AG04450 (cell line): Measurements from ENCODE around the gene ZNF490. TPM values are rescaled to one million over a fixed set of nuclear protein-coding genes. Genes with fewer than 3 reads are reported as not detected.
A peak's percentile ranks its signal among the peaks of the same experiment; 100 is the strongest.
"Not testable (repeated sequence)": the region's sequence is repeated elsewhere in the genome, so short reads cannot be mapped to it uniquely, and the experiment has no call there.

ENCODE experiments used
- CTCF ChIA-PET: fragments of 300-600, 350-600 bp; formaldehyde crosslinking; extraction: SDS; loops from one replicate; lab custom pipeline; 2022; ENCODE audit warnings: antibody characterized with exemption, inconsistent platforms; lab: Charles Lee
- POLR2A ChIA-PET: fragments of 350-600 bp; formaldehyde crosslinking; extraction: SDS; loops from one replicate; lab custom pipeline; 2021; ENCODE audit warnings: antibody characterized with exemption, inconsistent platforms; lab: Yijun Ruan, JAX
- DNase-seq: peaks from one replicate; pipeline ENCODE4 v3.0.0-alpha.2; 2011; ENCODE audit warnings: low read depth, low spot score
- H3K27ac ChIP-seq: one replicate; pipeline ENCODE4 v1.5.1; 2012; ENCODE audit warnings: low read depth, low read length, control low read depth
- H3K27me3 ChIP-seq: one replicate; pipeline ENCODE4 v1.6.0; 2012; ENCODE audit warnings: low read length; ENCODE audit not compliant: control insufficient read depth, insufficient read depth
- H3K4me3 ChIP-seq: 2 replicates; pipeline ENCODE4 v1.5.1; 2011; ENCODE audit warnings: mild to moderate bottlenecking, low read depth, low read length, control low read depth
- H3K9me3 ChIP-seq: 2 replicates; pipeline ENCODE4 v1.5.1; 2012; ENCODE audit warnings: low read length; ENCODE audit not compliant: control insufficient read depth, insufficient read depth
- polyA plus RNA-seq: library from polyadenylated mRNA; depleted of rRNA; stranded (reverse); fragments of >200 nt; gene quantifications from 2 replicates; pipeline ENCODE4 v1.2.3, GENCODE V29; 2011
- TF ChIP-seq, protein P1 (sequence below): IDR thresholded peaks from 2 replicates; pipeline ENCODE4 v1.5.1; 2011; ENCODE audit warnings: low read depth, low read length, control low read depth, inconsistent platforms

The ZNF490 gene
- polyA plus RNA-seq, 1 experiment, result 4.3 TPM

DNA sequence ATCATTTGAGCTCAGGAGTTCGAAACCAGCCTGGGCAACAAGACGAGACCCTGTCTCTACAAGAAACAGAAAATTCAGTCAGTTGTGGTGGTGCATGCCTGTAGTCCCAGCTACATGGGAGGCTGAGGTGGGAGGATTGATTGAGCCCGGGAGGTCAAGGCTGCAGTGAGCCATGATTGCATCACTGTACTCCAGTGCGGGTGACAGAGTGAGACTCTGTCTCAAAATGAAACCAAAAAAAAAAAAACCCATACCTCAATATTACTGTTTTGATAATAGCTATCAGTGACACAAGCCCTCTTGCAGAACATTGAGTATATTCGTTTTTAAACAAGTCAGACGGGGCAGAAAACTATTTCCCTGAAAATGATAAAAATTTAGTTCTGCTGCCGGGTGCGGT, 16.3 kb upstream of the ZNF490 start:
- peaks cover 79% of the 10 kb centered on the region for H3K9me3 ChIP-seq
- H3K27ac ChIP-seq, result no peak overlapping the region
- POLR2A ChIA-PET, result no interaction called here
- no peak overlapping the region for H3K4me3 ChIP-seq
- no peak for DNase-seq
- H3K27me3 ChIP-seq, result no peaks in the 10 kb centered on the region
- TF ChIP-seq, protein P1, sequence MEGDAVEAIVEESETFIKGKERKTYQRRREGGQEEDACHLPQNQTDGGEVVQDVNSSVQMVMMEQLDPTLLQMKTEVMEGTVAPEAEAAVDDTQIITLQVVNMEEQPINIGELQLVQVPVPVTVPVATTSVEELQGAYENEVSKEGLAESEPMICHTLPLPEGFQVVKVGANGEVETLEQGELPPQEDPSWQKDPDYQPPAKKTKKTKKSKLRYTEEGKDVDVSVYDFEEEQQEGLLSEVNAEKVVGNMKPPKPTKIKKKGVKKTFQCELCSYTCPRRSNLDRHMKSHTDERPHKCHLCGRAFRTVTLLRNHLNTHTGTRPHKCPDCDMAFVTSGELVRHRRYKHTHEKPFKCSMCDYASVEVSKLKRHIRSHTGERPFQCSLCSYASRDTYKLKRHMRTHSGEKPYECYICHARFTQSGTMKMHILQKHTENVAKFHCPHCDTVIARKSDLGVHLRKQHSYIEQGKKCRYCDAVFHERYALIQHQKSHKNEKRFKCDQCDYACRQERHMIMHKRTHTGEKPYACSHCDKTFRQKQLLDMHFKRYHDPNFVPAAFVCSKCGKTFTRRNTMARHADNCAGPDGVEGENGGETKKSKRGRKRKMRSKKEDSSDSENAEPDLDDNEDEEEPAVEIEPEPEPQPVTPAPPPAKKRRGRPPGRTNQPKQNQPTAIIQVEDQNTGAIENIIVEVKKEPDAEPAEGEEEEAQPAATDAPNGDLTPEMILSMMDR, result no peak
- CTCF ChIA-PET, result interaction anchor here (0.5 to 1.1 kb wide), 3 partner anchors 13 to 566 kb away, joined by 3 to 4 read pairs (median 4); no protein-coding TSS in a partner anchor

DNA sequence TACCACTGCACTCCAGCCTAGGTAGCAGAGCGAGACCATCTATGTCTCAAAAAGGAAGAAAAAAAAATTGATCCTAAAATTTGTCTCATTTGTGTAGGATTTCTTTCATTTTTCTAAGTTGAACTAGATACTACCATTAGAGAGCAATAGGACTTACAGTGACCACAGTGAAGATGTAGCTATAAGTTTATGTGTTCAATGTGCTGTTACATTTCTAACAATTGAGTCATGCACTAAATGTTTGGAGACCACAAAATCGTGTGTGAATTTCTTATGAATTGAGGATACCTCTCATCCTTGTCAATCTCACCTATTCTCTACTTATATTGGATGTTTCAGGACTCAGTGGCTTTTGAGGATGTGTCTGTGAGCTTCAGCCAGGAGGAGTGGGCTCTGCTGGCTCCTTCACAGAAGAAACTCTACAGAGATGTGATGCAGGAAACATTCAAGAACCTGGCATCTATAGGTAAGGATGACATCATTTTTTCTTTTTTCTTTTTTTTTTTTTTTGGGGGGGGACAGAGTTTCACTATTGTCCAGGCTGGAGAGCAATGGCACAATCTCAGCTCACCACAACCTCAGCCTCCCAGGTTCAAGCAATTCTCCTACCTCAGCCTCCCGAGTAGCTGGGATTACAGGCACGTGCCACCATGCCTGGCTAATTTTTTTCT, 12.9 kb upstream of the ZNF490 start:
- Histone ChIP-seq H3K9me3 (peaks cover 83% of the 10 kb centered on the region), H3K27me3 (no peaks in the 10 kb centered on the region), H3K4me3 (no peak overlapping the region), H3K27ac (no peak overlapping the region)
- POLR2A ChIA-PET, result interaction anchor here (0.5 kb wide), 1 partner anchor 12 kb away, joined by 3 read pairs; no protein-coding TSS in a partner anchor
- CTCF ChIA-PET, result interaction anchor here (0.6 to 1.7 kb wide), 2 partner anchors 17 to 24 kb away, joined by 4 to 8 read pairs; no protein-coding TSS in a partner anchor
- TF ChIP-seq, protein P1, result no peak
- DNase-seq, result no peak

DNA sequence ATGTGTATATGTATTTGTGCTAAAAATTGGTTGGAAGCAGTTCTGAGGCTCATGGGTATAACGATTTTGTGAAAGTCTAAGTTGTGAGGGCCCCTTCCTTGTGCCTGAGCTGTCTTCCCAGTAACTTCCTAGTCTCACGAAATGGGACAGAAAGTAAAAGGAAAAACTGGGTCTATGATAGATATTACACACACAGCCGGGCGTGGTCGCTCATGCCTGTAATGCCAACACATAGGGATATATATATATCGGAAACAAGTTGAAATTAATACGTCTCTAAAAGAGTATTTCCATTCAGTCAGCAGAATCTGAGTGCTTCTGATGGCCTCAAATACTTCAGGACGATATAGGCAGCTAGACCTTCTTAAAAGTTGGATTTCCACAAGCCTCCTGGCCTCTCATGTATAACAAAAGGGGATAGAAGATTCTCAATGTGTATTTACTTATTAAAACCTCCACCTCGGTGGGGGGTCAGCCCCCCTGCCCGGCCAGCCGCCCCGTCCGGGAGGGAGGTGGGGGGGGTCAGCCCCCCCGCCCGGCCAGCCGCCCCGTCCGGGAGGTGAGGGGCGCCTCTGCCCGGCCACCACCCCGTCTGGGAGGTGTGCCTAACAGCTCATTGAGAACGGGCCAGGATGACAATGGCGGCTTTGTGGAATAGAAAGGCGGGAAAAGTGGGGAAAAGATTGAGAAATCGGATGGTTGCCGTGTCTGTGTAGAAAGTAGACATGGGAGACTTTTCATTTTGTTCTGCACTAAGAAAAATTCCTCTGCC, 10.8 kb upstream of the ZNF490 start:
- H3K27me3 ChIP-seq, DNase-seq, H3K4me3 ChIP-seq, CTCF ChIA-PET, H3K27ac ChIP-seq: not testable (repeated sequence)
- H3K9me3 ChIP-seq, result peaks cover 73% of the 10 kb centered on the region
- POLR2A ChIA-PET, result interaction anchor here (0.6 kb wide), 1 partner anchor 37 kb away, joined by 3 read pairs; no protein-coding TSS in a partner anchor

DNA sequence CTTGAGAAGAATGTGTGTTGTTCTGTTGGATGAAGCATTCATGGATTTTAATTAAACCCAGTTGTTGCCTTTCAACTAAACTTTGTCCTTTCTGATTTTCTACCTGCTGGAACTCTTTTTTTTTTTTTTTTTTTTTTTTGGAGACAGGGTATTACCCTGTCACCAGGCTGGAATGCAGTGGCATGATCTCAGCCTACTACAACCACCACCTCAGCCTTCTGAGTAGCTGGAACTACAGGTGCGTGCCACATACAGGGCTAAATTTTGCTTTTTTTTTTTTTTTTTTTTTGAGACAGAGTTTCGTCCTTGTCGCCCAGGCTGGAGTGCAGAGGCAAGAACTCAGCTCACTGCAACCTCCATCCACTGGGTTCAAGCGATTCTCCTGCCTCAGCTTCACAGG, 7.0 kb upstream of the ZNF490 start:
- no peak overlapping the region for H3K4me3 ChIP-seq
- POLR2A ChIA-PET, result no interaction called here
- peaks cover 39% of the 10 kb centered on the region for H3K9me3 ChIP-seq
- DNase-seq, result no peak
- H3K27me3 ChIP-seq, result no peaks in the 10 kb centered on the region
- H3K27ac ChIP-seq, result no peak overlapping the region
- TF ChIP-seq, protein P1, result no peak
- CTCF ChIA-PET, result interaction anchor here (0.6 kb wide), 1 partner anchor 17 kb away, joined by 6 read pairs; no protein-coding TSS in a partner anchor

DNA sequence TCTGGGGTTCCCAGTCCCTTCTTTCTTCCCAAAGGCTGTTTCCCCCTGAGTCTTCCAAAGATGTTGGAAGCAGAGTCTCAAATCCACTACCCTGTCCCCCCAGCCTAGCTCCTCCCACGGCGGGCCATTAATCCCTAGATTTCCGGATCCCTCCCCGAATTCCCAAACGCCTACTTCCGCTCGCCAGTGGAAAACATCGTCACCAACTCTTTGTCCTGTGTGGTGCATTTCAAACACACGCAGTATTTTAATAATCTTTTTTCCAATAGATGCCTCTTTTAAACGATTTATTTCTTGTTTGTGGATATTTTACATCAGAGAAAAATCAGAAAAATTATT, 717 bp upstream of the ZNF490 start:
- CTCF ChIA-PET, result interaction anchor here (1.3 kb wide), 2 partner anchors 47 to 688 kb away, joined by 4 read pairs; no protein-coding TSS in a partner anchor

More for the DNA sequence above, 717 bp upstream of the ZNF490 start:
- TF ChIP-seq, protein P1, result no peak
- peaks cover 5% of the 10 kb centered on the region; the same call in 1 of the 2 replicates for H3K9me3 ChIP-seq
- peak; percentile 41 for DNase-seq
- POLR2A ChIA-PET, result interaction anchor here (0.6 to 1.6 kb wide), 8 partner anchors 44 to 246 kb away, joined by 3 to 4 read pairs (median 4); partner anchors contain the start of genes MAN2B1, WDR83, ZNF442 and ZNF709
- H3K27ac ChIP-seq, result peak overlapping the region; percentile 96
- H3K4me3 ChIP-seq, result peak overlapping the region; percentile 100
- no peaks in the 10 kb centered on the region for H3K27me3 ChIP-seq
